HCT116 (cell line): ENCODE results near the gene NALCN. TPM values are rescaled to one million over a fixed set of nuclear protein-coding genes. Genes with fewer than 3 reads are reported as not detected.

Experiments
- ATAC-seq: fragments of 200-7000 bp; cut with Tn5 transposase; 2 replicates; pipeline ENCODE4 v1.9.1; 2020; ENCODE audit warnings: mild to moderate bottlenecking, moderate library complexity
- BruUV-seq: library from RNA; stranded (reverse); fragments of 400-500 nt; replicated peaks from 2 replicates; lab custom pipeline; 2021; lab: Mats Ljungman, UMichigan
- CTCF ChIA-PET: fragments of 300-600 bp; sonication (Branson Sonifier 250); formaldehyde crosslinking; loops from one replicate; lab custom pipeline; 2021; ENCODE audit warnings: antibody characterized with exemption; lab: Charles Lee
- POLR2A ChIA-PET: fragments of 300-600, 350-600 bp; sonication (Branson Sonifier 250); formaldehyde crosslinking; loops from one replicate; lab custom pipeline; 2021; ENCODE audit warnings: antibody characterized with exemption; lab: Charles Lee
- RAD21 ChIA-PET, 2 experiments: fragments of 300-600 bp; sonication (Branson Sonifier 250); formaldehyde crosslinking; loops; one replicate each; lab custom pipeline; 2023; ENCODE audit warnings: low total read pairs in 2 of 2; ENCODE audit not compliant: uncharacterized antibody in 2 of 2, unreplicated experiment in 2 of 2, low non-redundant PET in 1 of 2; lab: Charles Lee
- DNase-seq: peaks from one replicate; pipeline ENCODE4 v3.0.0-alpha.2; 2010; ENCODE audit warnings: low read depth, low spot score
- H2AFZ ChIP-seq: fragments of 200-600 bp; shearing (Covaris generic), sonication (generic); 2 replicates; pipeline ENCODE4 v1.6.1; 2017; ENCODE audit warnings: low read depth, mixed run types, mixed read lengths, antibody characterized with exemption, low read length; ENCODE audit not compliant: poor library complexity, severe bottlenecking
- H3K27ac ChIP-seq: 2 replicates; pipeline ENCODE4 v1.5.1; 2012; ENCODE audit warnings: low read depth, low read length
- H3K27me3 ChIP-seq: fragments of 200-600 bp; sonication (generic); 2 replicates; pipeline ENCODE4 v1.6.1; 2016; ENCODE audit warnings: mixed run types, low read length, mixed read lengths; ENCODE audit not compliant: insufficient read depth
- H3K36me3 ChIP-seq, 2 experiments: fragments of 200-500 bp in 1 of 2; fragments of 200-600 bp in 1 of 2; sonication (Bioruptor generic) in 1 of 2; sonication (generic) in 1 of 2; 2 replicates each; pipeline versions ENCODE4 v1.5.1 to v1.6.1; 2014 to 2016; ENCODE audit warnings: low read length in 2 of 2, inconsistent platforms in 1 of 2, mixed read lengths in 1 of 2, mixed run types in 1 of 2; ENCODE audit not compliant: insufficient read depth in 2 of 2, control insufficient read depth in 1 of 2
- H3K4me1 ChIP-seq, 2 experiments: fragments of 200-600 bp in 1 of 2; sonication (generic) in 1 of 2; 2 replicates each; pipeline versions ENCODE4 v1.5.1 to v1.6.1; 2012 to 2017; ENCODE audit warnings: low read length in 2 of 2, inconsistent platforms in 1 of 2, mild to moderate bottlenecking in 1 of 2, mixed read lengths in 1 of 2, mixed run types in 1 of 2, moderate library complexity in 1 of 2; ENCODE audit not compliant: insufficient read depth in 2 of 2, control insufficient read depth in 1 of 2
- H3K4me2 ChIP-seq: fragments of 200-600 bp; sonication (generic); 2 replicates; pipeline ENCODE4 v1.6.1; 2017; ENCODE audit warnings: mixed run types, low read length, mixed read lengths
- H3K4me3 ChIP-seq, 2 experiments: fragments of 200-600 bp in 1 of 2; sonication (generic) in 1 of 2; replicated peaks in 1 of 2; 2 replicates each; pipeline ENCODE4 v1.5.1; 2011 to 2016; ENCODE audit warnings: low read length in 2 of 2, control low read depth in 1 of 2, low read depth in 1 of 2, mild to moderate bottlenecking in 1 of 2, mixed read lengths in 1 of 2, mixed run types in 1 of 2
- H3K79me2 ChIP-seq: fragments of 200-600 bp; sonication (generic); 2 replicates; pipeline ENCODE4 v1.6.1; 2017; ENCODE audit warnings: mild to moderate bottlenecking, mixed run types, low read length, moderate library complexity, mixed read lengths; ENCODE audit not compliant: insufficient read depth
- H3K9ac ChIP-seq: fragments of 200-600 bp; sonication (generic); 2 replicates; pipeline ENCODE4 v1.6.1; 2016; ENCODE audit warnings: low read length, mixed read lengths
- H3K9me2 ChIP-seq: fragments of 200-600 bp; sonication (generic), shearing (Covaris generic); 2 replicates; pipeline ENCODE4 v1.6.1; 2017; ENCODE audit warnings: mixed run types, mild to moderate bottlenecking, moderate library complexity; ENCODE audit not compliant: insufficient read depth
- H3K9me3 ChIP-seq, 2 experiments: fragments of 200-500 bp in 1 of 2; fragments of 200-600 bp in 1 of 2; sonication (Bioruptor generic) in 1 of 2; sonication (generic) in 1 of 2; 2 replicates each; pipeline ENCODE4 v1.6.1; 2014 to 2017; ENCODE audit warnings: low read length in 2 of 2, mixed read lengths in 2 of 2, inconsistent platforms in 1 of 2, low read depth in 1 of 2, mild to moderate bottlenecking in 1 of 2, mixed run types in 1 of 2, moderate library complexity in 1 of 2; ENCODE audit not compliant: control insufficient read depth in 1 of 2, insufficient read depth in 1 of 2
- H4K20me1 ChIP-seq: fragments of 200-600 bp; sonication (generic), shearing (Covaris generic); 2 replicates; pipeline ENCODE4 v1.6.1; 2017; ENCODE audit warnings: mixed run types, mild to moderate bottlenecking, moderate library complexity; ENCODE audit not compliant: insufficient read depth
- CBX3 ChIP-seq: IDR thresholded peaks from 2 replicates; pipeline ENCODE4 v1.6.1; 2012; ENCODE audit warnings: low read depth
- CTCF ChIP-seq, 3 experiments: fragments of 200-600 bp in 1 of 3; sonication (generic) in 1 of 3; IDR thresholded peaks in 2 of 3; conservative IDR thresholded peaks in 1 of 3; 2 replicates each; pipeline ENCODE4 v1.5.1; 2012 to 2017; ENCODE audit warnings: low read depth in 2 of 3, low read length in 2 of 3, antibody characterized with exemption in 1 of 3, borderline replicate concordance in 1 of 3, control low read depth in 1 of 3, mild to moderate bottlenecking in 1 of 3, mixed read lengths in 1 of 3, mixed run types in 1 of 3, moderate library complexity in 1 of 3; ENCODE audit not compliant: insufficient read depth in 1 of 3
- EZH2 ChIP-seq: fragments of 200-600 bp; sonication (generic); IDR thresholded peaks from 2 replicates; pipeline ENCODE4 v1.6.1; 2017; ENCODE audit warnings: antibody characterized with exemption, mixed run types
- EZH2phosphoT487 ChIP-seq: fragments of 200-600 bp; IDR thresholded peaks from 2 replicates; pipeline ENCODE4 v1.6.1; 2018; ENCODE audit warnings: antibody characterized with exemption, borderline replicate concordance
- FOSL1 ChIP-seq: IDR thresholded peaks from 2 replicates; pipeline ENCODE4 v1.6.1; 2012; ENCODE audit warnings: low read depth
- JUND ChIP-seq: IDR thresholded peaks from 2 replicates; pipeline ENCODE4 v1.6.1; 2012
- MAX ChIP-seq: IDR thresholded peaks from 2 replicates; pipeline ENCODE4 v1.6.1; 2012
- POLR2A ChIP-seq: IDR thresholded peaks from 2 replicates; pipeline ENCODE4 v1.7.0; 2011; ENCODE audit warnings: borderline replicate concordance; ENCODE audit not compliant: insufficient read depth, insufficient read length; ENCODE audit errors: extremely low read depth
- POLR2AphosphoS5 ChIP-seq: IDR thresholded peaks from 2 replicates; pipeline ENCODE4 v1.6.1; 2011; ENCODE audit warnings: mild to moderate bottlenecking, low read depth, low read length, moderate library complexity
- RAD21 ChIP-seq: IDR thresholded peaks from 2 replicates; pipeline ENCODE4 v1.6.1; 2012; ENCODE audit warnings: low read depth, mild to moderate bottlenecking
- SRF ChIP-seq: IDR thresholded peaks from 2 replicates; pipeline ENCODE4 v1.6.1; 2012; ENCODE audit warnings: low read depth
- ZNF274 ChIP-seq: fragments of 200-500 bp; sonication (Bioruptor generic); IDR thresholded peaks from 2 replicates; pipeline ENCODE4 v1.6.1; 2014; ENCODE audit warnings: mild to moderate bottlenecking, low read depth, low read length, inconsistent platforms
- intact Hi-C: fragments of 100-400 bp; cut with micrococcal nuclease; formaldehyde crosslinking; loops from 2 replicates; pipeline ENCODE4 v1.10.0; 2022
- total RNA-seq: library from RNA; stranded (reverse); gene quantifications from one replicate; pipeline ENCODE4 v1.2.1, GENCODE V29; 2021; ENCODE audit not compliant: unreplicated experiment
- TF ChIP-seq, protein P1 (sequence below): IDR thresholded peaks from 2 replicates; pipeline ENCODE4 v1.6.1; 2011; ENCODE audit warnings: mild to moderate bottlenecking, low read length, moderate library complexity; ENCODE audit not compliant: insufficient replicate concordance; ENCODE audit errors: extremely low read depth
- TF ChIP-seq, protein P2 (sequence below): IDR thresholded peaks from 2 replicates; pipeline ENCODE4 v1.6.1; 2012

Gene NALCN
- total RNA-seq, 1 experiment from 2014 or later: not detected

DNA sequence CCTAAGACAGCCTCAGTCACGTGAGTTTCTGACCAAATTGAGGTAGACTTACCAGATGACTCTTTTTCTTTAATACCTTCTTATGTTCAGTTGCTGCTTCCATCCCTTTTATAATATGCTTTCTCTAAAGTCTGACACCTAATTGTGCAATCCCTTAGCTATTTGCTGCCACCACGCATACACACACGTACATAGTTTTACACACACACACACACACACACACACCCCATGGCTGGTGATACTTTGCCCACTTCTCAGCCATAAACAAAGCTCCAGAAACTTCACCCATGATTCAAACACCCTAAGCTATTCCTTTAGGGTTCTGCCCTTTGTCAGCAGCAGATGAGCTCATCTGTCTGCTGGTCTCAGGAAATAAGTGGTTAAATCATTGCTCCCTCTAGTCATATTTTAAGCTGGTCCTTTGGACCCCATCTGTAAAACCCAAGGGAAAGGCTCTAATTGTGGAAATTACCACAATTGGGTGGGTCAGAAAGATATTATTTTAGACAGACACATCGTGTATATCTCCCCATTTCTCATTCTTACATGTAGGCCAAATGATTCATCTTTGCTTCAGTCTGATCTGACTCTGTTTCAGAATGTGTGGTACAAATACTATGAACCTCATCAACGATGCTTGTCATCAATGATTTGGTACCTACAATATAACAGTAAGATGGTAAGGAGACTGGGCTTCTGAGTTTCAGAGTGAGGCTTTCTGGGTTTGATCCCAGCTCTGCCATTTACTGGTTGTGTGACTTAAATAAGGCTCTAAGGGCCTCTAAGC, 69.2 kb downstream of the NALCN start:
- no peak overlapping the region for H2AFZ ChIP-seq
- no peak overlapping the region for H3K4me3 ChIP-seq
- intact Hi-C loops: no loop called here
- no peaks in the 10 kb centered on the region for H3K79me2 ChIP-seq
- RAD21 ChIA-PET: no interaction called here
- H3K36me3 ChIP-seq: no peaks in the 10 kb centered on the region
- H3K9me2 ChIP-seq: no peaks in the 10 kb centered on the region
- no TSS peak for BruUV-seq
- no peak overlapping the region for H3K4me2 ChIP-seq
- no peak overlapping the region for H3K27ac ChIP-seq
- H3K9ac ChIP-seq: no peak overlapping the region
- peaks cover 0 to 12% of the 10 kb centered on the region in 2 experiments; a peak in 2 of 4 replicates for H3K9me3 ChIP-seq
- CTCF ChIA-PET: no interaction called here
- no peak for ATAC-seq
- no peak for DNase-seq
- H4K20me1 ChIP-seq: no peaks in the 10 kb centered on the region
- H3K27me3 ChIP-seq: no peaks in the 10 kb centered on the region
- POLR2A ChIA-PET: no interaction called here
- no peaks in the 10 kb centered on the region for H3K4me1 ChIP-seq
- TF ChIP-seq EZH2phosphoT487: no peak
- no peak for TF ChIP-seq EZH2
- TF ChIP-seq RAD21: no peak
- TF ChIP-seq, protein P1, sequence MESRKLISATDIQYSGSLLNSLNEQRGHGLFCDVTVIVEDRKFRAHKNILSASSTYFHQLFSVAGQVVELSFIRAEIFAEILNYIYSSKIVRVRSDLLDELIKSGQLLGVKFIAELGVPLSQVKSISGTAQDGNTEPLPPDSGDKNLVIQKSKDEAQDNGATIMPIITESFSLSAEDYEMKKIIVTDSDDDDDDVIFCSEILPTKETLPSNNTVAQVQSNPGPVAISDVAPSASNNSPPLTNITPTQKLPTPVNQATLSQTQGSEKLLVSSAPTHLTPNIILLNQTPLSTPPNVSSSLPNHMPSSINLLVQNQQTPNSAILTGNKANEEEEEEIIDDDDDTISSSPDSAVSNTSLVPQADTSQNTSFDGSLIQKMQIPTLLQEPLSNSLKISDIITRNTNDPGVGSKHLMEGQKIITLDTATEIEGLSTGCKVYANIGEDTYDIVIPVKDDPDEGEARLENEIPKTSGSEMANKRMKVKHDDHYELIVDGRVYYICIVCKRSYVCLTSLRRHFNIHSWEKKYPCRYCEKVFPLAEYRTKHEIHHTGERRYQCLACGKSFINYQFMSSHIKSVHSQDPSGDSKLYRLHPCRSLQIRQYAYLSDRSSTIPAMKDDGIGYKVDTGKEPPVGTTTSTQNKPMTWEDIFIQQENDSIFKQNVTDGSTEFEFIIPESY: no peak
- TF ChIP-seq JUND: no peak

GRCh38 chr13:101346161-101346560, 70.1 kb downstream of the NALCN start:
- Histone ChIP-seq H3K27ac (no peak overlapping the region), H3K36me3 (no peaks in the 10 kb centered on the region), H4K20me1 (no peaks in the 10 kb centered on the region), H3K4me2 (no peak overlapping the region), H3K4me3 (no peak overlapping the region), H3K9me2 (no peaks in the 10 kb centered on the region), H2AFZ (no peak overlapping the region), H3K9ac (no peak overlapping the region), H3K79me2 (no peaks in the 10 kb centered on the region), H3K4me1 (no peaks in the 10 kb centered on the region), H3K9me3 (peaks cover 0 to 16% of the 10 kb centered on the region in 2 experiments; a peak in 2 of 4 replicates), H3K27me3 (no peaks in the 10 kb centered on the region)
- DNase-seq (no peak), ATAC-seq (no peak)
- ChIA-PET CTCF (no interaction called here), POLR2A (no interaction called here), RAD21 (no interaction called here)
- intact Hi-C loops: no loop called here
- no TSS peak for BruUV-seq
- TF ChIP-seq, protein P2, sequence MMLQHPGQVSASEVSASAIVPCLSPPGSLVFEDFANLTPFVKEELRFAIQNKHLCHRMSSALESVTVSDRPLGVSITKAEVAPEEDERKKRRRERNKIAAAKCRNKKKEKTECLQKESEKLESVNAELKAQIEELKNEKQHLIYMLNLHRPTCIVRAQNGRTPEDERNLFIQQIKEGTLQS: no peak
- no peak for TF ChIP-seq MAX
- TF ChIP-seq POLR2A: no peak
- no peak for TF ChIP-seq ZNF274
- no peak for TF ChIP-seq POLR2AphosphoS5
- no peak for TF ChIP-seq FOSL1
- TF ChIP-seq CBX3: no peak
- no peak for TF ChIP-seq SRF
- TF ChIP-seq JUND: no peak
- no peak for TF ChIP-seq CTCF (IDR thresholded peaks at IDR 0.05 in 2 of 3, conservative IDR thresholded peaks at IDR 0.05 in 1 of 3; ENCODE audit: borderline replicate concordance in 1 of 3, insufficient read depth in 1 of 3, low read depth in 2 of 3, low read length in 2 of 3)
